PC-9 (cell line): ENCODE results near the gene BCL3. TPM values are rescaled to one million over a fixed set of nuclear protein-coding genes. Genes with fewer than 3 reads are reported as not detected.

ENCODE experiments used
- BruUV-seq: library from RNA; stranded (reverse); fragments of 400-500 nt; replicated peaks from 2 replicates; lab custom pipeline; 2021; lab: Mats Ljungman, UMichigan
- CTCF ChIA-PET: fragments of 300-600 bp; sonication (Branson Sonifier 250); formaldehyde crosslinking; loops from one replicate; lab custom pipeline; 2022; ENCODE audit warnings: antibody characterized with exemption; lab: Charles Lee
- POLR2A ChIA-PET: fragments of 300-600 bp; sonication (Branson Sonifier 250); formaldehyde crosslinking; loops from one replicate; lab custom pipeline; 2022; ENCODE audit warnings: antibody characterized with exemption; ENCODE audit not compliant: unreplicated experiment; lab: Charles Lee
- DNase-seq, 2 experiments: peaks; one replicate each; pipeline versions ENCODE4 v3.0.0 to v3.0.0-alpha.2; 2015 to 2022; ENCODE audit warnings: mixed read lengths in 1 of 2
- H2AFZ ChIP-seq: fragments of 200-600 bp; sonication (generic); 2 replicates; pipeline ENCODE4 v1.8.1; 2017; ENCODE audit warnings: antibody characterized with exemption
- H3F3A ChIP-seq: fragments of 200-600 bp; sonication (generic); 2 replicates; pipeline ENCODE4 v1.8.1; 2017; ENCODE audit warnings: antibody characterized with exemption, mild to moderate bottlenecking, low read depth; ENCODE audit not compliant: insufficient read depth
- H3K27ac ChIP-seq: fragments of 200-600 bp; sonication (generic); 2 replicates; pipeline ENCODE4 v1.6.1; 2016; ENCODE audit warnings: mixed run types
- H3K27me3 ChIP-seq: fragments of 200-600 bp; sonication (generic); 2 replicates; pipeline ENCODE4 v1.6.1; 2016; ENCODE audit warnings: low read depth, mixed run types; ENCODE audit not compliant: insufficient read depth
- H3K36me3 ChIP-seq: fragments of 200-600 bp; sonication (generic); 2 replicates; pipeline ENCODE4 v1.6.1; 2016; ENCODE audit warnings: low read depth, mixed run types
- H3K4me1 ChIP-seq: fragments of 200-600 bp; sonication (generic); replicated peaks from 2 replicates; pipeline ENCODE4 v1.6.1; 2016; ENCODE audit warnings: mixed run types; ENCODE audit not compliant: insufficient read depth
- H3K4me2 ChIP-seq: fragments of 200-600 bp; sonication (generic); 2 replicates; pipeline ENCODE4 v1.6.1; 2017; ENCODE audit warnings: mixed run types
- H3K4me3 ChIP-seq: fragments of 200-600 bp; sonication (generic); 2 replicates; pipeline ENCODE4 v1.6.1; 2016; ENCODE audit warnings: mixed run types
- H3K79me2 ChIP-seq: fragments of 200-600 bp; sonication (generic); 2 replicates; pipeline ENCODE4 v1.6.1; 2017; ENCODE audit warnings: low read depth, mixed run types
- H3K9me2 ChIP-seq: fragments of 200-600 bp; sonication (generic); 2 replicates; pipeline ENCODE4 v1.8.1; 2017; ENCODE audit warnings: mild to moderate bottlenecking; ENCODE audit not compliant: insufficient read depth
- H3K9me3 ChIP-seq: fragments of 200-600 bp; sonication (generic); 2 replicates; pipeline ENCODE4 v1.8.1; 2016; ENCODE audit warnings: low read depth; ENCODE audit not compliant: insufficient read depth
- H4K20me1 ChIP-seq: fragments of 200-600 bp; sonication (generic); 2 replicates; pipeline ENCODE4 v1.8.1; 2017; ENCODE audit not compliant: insufficient read depth
- CTCF ChIP-seq: fragments of 200-600 bp; sonication (generic); conservative IDR thresholded peaks from 2 replicates; pipeline ENCODE4 v1.6.1; 2017; ENCODE audit warnings: mixed run types, antibody characterized with exemption, mild to moderate bottlenecking, moderate library complexity
- EZH2 ChIP-seq: fragments of 200-600 bp; sonication (generic); IDR thresholded peaks from 2 replicates; pipeline ENCODE4 v1.8.0; 2017; ENCODE audit warnings: antibody characterized with exemption, low read depth
- intact Hi-C: fragments of 100-400 bp; cut with micrococcal nuclease; formaldehyde crosslinking; loops from one replicate; pipeline ENCODE4 v1.10.0; 2022; ENCODE audit not compliant: unreplicated experiment
- total RNA-seq: library from RNA; stranded (reverse); gene quantifications from 2 replicates; pipeline ENCODE4 v1.2.3, GENCODE V29; 2021

BCL3 gene
- total RNA-seq, 1 experiment from 2014 or later: 36.1 TPM

GRCh38 chr19:44756089-44756562, 7.6 kb downstream of the BCL3 start:
- Histone ChIP-seq H3K27me3 (no peaks in the 10 kb centered on the region), H3K36me3 (peaks cover 21% of the 10 kb centered on the region), H3K27ac (no peak overlapping the region), H2AFZ (no peak overlapping the region), H3K4me1 (peaks cover 40% of the 10 kb centered on the region), H3K9me2 (no peaks in the 10 kb centered on the region), H3K79me2 (peaks cover 17% of the 10 kb centered on the region), H3K9me3 (no peaks in the 10 kb centered on the region), H3K4me3 (no peak overlapping the region), H3F3A (peaks cover 47% of the 10 kb centered on the region), H4K20me1 (no peaks in the 10 kb centered on the region), H3K4me2 (no peak overlapping the region)
- BruUV-seq: no TSS peak
- CTCF ChIA-PET: interaction anchor here (0.6 to 1.2 kb wide), 2 partner anchors 15 to 32 kb away, joined by 3 to 10 read pairs; no protein-coding TSS in a partner anchor
- intact Hi-C loops: no loop called here
- POLR2A ChIA-PET: no interaction called here
- DNase-seq: no peak
- TF ChIP-seq CTCF: no peak
- TF ChIP-seq EZH2: no peak

GRCh38 chr19:44757057-44757734, 8.7 kb downstream of the BCL3 start:
- ChIA-PET CTCF (interaction anchor here (0.5 kb wide), 1 partner anchor 48 kb away, joined by 3 read pairs; no protein-coding TSS in a partner anchor), POLR2A (no interaction called here)
- H3K4me2 ChIP-seq: no peak overlapping the region
- no peak overlapping the region for H3K4me3 ChIP-seq
- H3K27me3 ChIP-seq: no peaks in the 10 kb centered on the region
- no peaks in the 10 kb centered on the region for H3K9me2 ChIP-seq
- no peak overlapping the region for H3K27ac ChIP-seq
- H3K9me3 ChIP-seq: no peaks in the 10 kb centered on the region
- no peaks in the 10 kb centered on the region for H4K20me1 ChIP-seq
- no peak for DNase-seq
- H3K36me3 ChIP-seq: peaks cover 13% of the 10 kb centered on the region
- no TSS peak for BruUV-seq
- H2AFZ ChIP-seq: no peak overlapping the region
- H3K79me2 ChIP-seq: peaks cover 11% of the 10 kb centered on the region
- intact Hi-C loops: no loop called here
- H3K4me1 ChIP-seq: peaks cover 33% of the 10 kb centered on the region
- peaks cover 47% of the 10 kb centered on the region for H3F3A ChIP-seq
- TF ChIP-seq EZH2: no peak

GRCh38 chr19:44757735-44758505, 9.4 kb downstream of the BCL3 start:
- Histone ChIP-seq H3K79me2 (peaks cover 11% of the 10 kb centered on the region), H3K4me2 (no peak overlapping the region), H3F3A (peaks cover 42% of the 10 kb centered on the region), H3K36me3 (peaks cover 6% of the 10 kb centered on the region), H3K27me3 (no peaks in the 10 kb centered on the region), H3K27ac (no peak overlapping the region), H3K9me2 (no peaks in the 10 kb centered on the region), H3K4me1 (peaks cover 26% of the 10 kb centered on the region), H2AFZ (no peak overlapping the region), H3K4me3 (no peak overlapping the region), H3K9me3 (no peaks in the 10 kb centered on the region), H4K20me1 (no peaks in the 10 kb centered on the region)
- no TSS peak for BruUV-seq
- DNase-seq: no peak
- TF ChIP-seq EZH2 (no peak), CTCF (no peak)
- intact Hi-C loops: no loop called here
- ChIA-PET CTCF (interaction anchor here (0.5 kb wide), 1 partner anchor 49 kb away, joined by 3 read pairs; no protein-coding TSS in a partner anchor), POLR2A (interaction anchor here (0.5 kb wide), 1 partner anchor 194 kb away, joined by 3 read pairs; no protein-coding TSS in a partner anchor)
